Measurements from ENCODE around the gene PRR20D. TPM values are rescaled to one million over a fixed set of nuclear protein-coding genes. Genes with fewer than 3 reads are reported as not detected.
"Not testable (repeated sequence)": the region's sequence is repeated elsewhere in the genome, so short reads cannot be mapped to it uniquely, and the experiment has no call there.

Gene PRR20D
- polyA plus RNA-seq (2013, experiment 1 of 2): not detected
- polyA plus RNA-seq (2013, experiment 2 of 2): not detected

DNA sequence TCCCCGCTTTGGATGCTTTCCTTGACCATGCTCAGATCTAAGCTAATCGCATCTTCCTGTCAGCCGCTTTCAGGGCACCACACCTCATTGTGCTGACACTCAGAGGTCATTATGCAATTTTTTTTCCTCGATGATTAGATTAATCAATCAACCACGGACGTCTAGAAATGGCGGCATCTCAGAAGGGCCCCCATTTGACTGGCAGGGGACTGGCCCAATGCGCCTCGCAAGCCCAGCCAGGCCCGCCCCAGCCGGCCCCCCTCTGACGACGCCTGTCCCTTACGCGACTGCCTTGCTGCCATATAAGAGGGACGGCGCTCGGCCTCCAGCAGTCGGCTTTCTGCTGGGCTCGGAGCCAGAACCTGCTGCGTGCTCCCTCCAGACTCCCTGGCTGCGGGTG, at the start of gene PRR20D:
Gene PRR20D, plus strand, starts transcription at position 301 of the 400 bp plus-strand sequence. CDS start 387 bp downstream, outside the sequence.
- not testable (repeated sequence) for H3K27ac ChIP-seq (ENCODE audit: low read depth, low read length); H3K27me3 ChIP-seq (ENCODE audit: insufficient read depth, low read length); H3K9me3 ChIP-seq (ENCODE audit: insufficient read depth, low read depth, low read length); H3K9ac ChIP-seq (ENCODE audit: low read depth, low read length); H3K4me1 ChIP-seq (ENCODE audit: insufficient read depth, low read length); H3K36me3 ChIP-seq (ENCODE audit: insufficient read depth, low read length); H3K4me3 ChIP-seq (ENCODE audit: low read length)
- no CpG with 5 or more reads among the region's 22 CpGs for WGBS

DNA sequence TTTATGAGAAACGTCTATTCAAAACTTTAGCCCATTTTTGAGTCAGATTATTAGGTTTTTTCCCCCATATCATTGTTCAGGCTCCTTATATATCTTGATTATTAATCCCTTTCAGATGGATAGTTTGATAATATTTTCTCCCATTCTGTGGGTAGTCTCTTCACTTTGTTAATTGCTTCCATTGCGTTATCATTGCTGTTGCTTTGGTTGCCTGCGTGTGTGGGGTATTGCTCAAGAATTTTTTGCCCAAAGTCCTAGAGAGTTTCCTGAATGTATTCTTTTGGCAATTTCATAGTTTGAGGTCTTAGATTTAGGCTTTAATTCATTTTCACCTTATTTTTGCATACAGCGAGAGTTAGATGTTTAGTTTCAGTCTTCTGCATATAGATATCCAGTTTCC, 45.5 kb upstream of the PRR20D start:
- no peaks in the 10 kb centered on the region for H3K4me1 ChIP-seq (ENCODE audit: insufficient read depth, low read length)
- no peak overlapping the region for H3K9ac ChIP-seq (ENCODE audit: low read depth, low read length)
- H3K9me3 ChIP-seq (ENCODE audit: insufficient read depth, low read depth, low read length): no peaks in the 10 kb centered on the region
- no peak overlapping the region for H3K27ac ChIP-seq (ENCODE audit: low read depth, low read length)
- H3K27me3 ChIP-seq (ENCODE audit: insufficient read depth, low read length): no peaks in the 10 kb centered on the region
- no peaks in the 10 kb centered on the region for H3K36me3 ChIP-seq (ENCODE audit: insufficient read depth, low read length)
- WGBS: 93% methylated on average over 2 of the region's 4 CpGs
- no peak overlapping the region for H3K4me3 ChIP-seq (ENCODE audit: low read length)

DNA sequence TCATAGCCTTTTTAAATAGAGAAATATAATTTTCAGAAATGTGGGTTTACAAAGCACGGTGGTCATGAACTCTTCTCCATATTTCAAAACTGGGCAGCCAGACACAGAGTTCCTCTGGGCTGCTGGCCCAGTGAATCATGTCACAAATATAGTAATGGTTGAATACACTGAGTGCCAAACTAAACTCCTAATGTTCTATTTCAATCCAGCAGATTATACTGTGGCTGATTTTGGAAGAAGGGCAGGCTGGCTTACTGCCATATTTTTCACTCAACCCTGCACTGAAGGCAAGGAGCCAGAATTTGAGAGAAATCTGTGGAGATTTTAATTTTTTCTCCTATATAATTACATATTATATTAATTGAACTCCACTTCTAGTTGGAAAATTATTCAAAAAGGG, 36.8 kb upstream of the PRR20D start:
- Histone ChIP-seq H3K9me3 (ENCODE audit: insufficient read depth, low read depth, low read length) (no peaks in the 10 kb centered on the region), H3K4me1 (ENCODE audit: insufficient read depth, low read length) (no peaks in the 10 kb centered on the region), H3K36me3 (ENCODE audit: insufficient read depth, low read length) (no peaks in the 10 kb centered on the region), H3K9ac (ENCODE audit: low read depth, low read length) (no peak overlapping the region), H3K4me3 (ENCODE audit: low read length) (no peak overlapping the region), H3K27me3 (ENCODE audit: insufficient read depth, low read length) (no peaks in the 10 kb centered on the region), H3K27ac (ENCODE audit: low read depth, low read length) (no peak overlapping the region)
- 100% methylated on average over 1 of the region's 1 CpG for WGBS

GRCh38 chr13:57128909-57129308, 31.5 kb upstream of the PRR20D start:
- 92% methylated on average over 6 of the region's 6 CpGs for WGBS
- H3K36me3 ChIP-seq (ENCODE audit: insufficient read depth, low read length): no peaks in the 10 kb centered on the region

DNA sequence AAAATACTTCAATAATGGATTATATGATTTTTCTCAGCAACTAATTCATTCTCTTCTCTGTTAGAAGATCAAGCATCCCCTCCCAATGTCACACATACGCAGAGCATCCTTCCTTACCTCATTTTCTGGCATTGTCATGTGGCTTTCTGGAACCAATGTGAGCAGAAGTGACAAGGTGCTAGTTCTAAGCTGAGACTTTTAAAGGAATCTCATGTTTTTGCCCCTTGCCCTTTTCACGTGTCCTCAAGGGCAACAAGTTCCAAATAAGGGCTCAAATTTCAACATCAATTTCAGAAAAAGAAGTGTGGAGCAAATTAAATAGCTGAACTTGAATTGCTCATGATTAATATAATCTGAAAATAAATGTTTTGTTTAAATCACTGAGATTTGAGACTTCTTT, 24.3 kb upstream of the PRR20D start:
- Histone ChIP-seq H3K36me3 (ENCODE audit: insufficient read depth, low read length) (no peaks in the 10 kb centered on the region), H3K27me3 (ENCODE audit: insufficient read depth, low read length) (no peaks in the 10 kb centered on the region), H3K9ac (ENCODE audit: low read depth, low read length) (no peak overlapping the region), H3K4me3 (ENCODE audit: low read length) (no peak overlapping the region), H3K27ac (ENCODE audit: low read depth, low read length) (no peak overlapping the region), H3K9me3 (ENCODE audit: insufficient read depth, low read depth, low read length) (no peaks in the 10 kb centered on the region), H3K4me1 (ENCODE audit: insufficient read depth, low read length) (no peaks in the 10 kb centered on the region)
- 91% methylated on average over 2 of the region's 2 CpGs for WGBS

More at GRCh38 chr13:57128909-57129308, 31.5 kb upstream of the PRR20D start:
- Histone ChIP-seq H3K4me1 (ENCODE audit: insufficient read depth, low read length) (no peaks in the 10 kb centered on the region), H3K4me3 (ENCODE audit: low read length) (no peak overlapping the region), H3K9me3 (ENCODE audit: insufficient read depth, low read depth, low read length) (no peaks in the 10 kb centered on the region), H3K9ac (ENCODE audit: low read depth, low read length) (no peak overlapping the region), H3K27ac (ENCODE audit: low read depth, low read length) (no peak overlapping the region), H3K27me3 (ENCODE audit: insufficient read depth, low read length) (no peaks in the 10 kb centered on the region)

DNA sequence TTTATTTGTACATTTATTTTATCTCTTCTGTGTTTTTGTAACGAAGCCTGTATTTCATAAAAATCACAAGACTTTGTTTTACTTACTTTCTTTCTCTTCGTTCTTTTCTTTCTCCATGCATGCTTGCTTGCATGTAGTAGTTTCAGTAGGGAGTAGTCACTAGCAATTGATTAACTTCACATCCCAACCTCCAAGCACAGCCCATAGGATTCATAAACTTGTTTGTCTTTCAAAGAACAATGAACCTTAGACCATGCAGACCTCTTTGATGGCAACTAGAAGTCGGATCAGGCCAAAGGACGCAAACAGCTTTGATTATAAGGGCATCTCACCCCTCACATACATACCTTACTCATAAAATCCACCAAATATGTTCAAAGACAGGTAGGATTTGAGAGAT, 22.8 kb upstream of the PRR20D start:
- Histone ChIP-seq H3K4me1 (ENCODE audit: insufficient read depth, low read length) (no peaks in the 10 kb centered on the region), H3K36me3 (ENCODE audit: insufficient read depth, low read length) (no peaks in the 10 kb centered on the region), H3K9ac (ENCODE audit: low read depth, low read length) (no peak overlapping the region), H3K27ac (ENCODE audit: low read depth, low read length) (no peak overlapping the region), H3K27me3 (ENCODE audit: insufficient read depth, low read length) (no peaks in the 10 kb centered on the region), H3K9me3 (ENCODE audit: insufficient read depth, low read depth, low read length) (no peaks in the 10 kb centered on the region), H3K4me3 (ENCODE audit: low read length) (no peak overlapping the region)
- 100% methylated on average over 2 of the region's 4 CpGs for WGBS

DNA sequence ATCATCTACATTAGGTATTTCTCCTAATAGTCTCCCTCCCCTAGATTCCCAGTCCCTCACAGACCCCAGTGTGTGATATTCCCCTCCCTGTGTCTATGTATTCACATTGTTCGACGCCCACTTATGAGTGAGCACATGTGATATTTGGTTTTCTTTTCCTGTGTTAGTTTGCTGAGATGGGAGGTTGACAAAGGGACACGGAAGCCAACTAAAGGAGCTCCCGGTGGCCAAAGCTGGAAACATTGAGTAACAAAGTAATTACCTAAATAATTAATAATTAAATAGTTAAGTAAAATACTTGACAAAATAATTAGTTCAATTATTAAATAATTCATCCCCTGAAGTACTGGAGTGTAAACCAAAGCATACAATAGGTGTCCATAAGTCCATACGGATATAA, 21.4 kb upstream of the PRR20D start:
- 97% methylated on average over 2 of the region's 5 CpGs for WGBS
- no peaks in the 10 kb centered on the region for H3K4me1 ChIP-seq (ENCODE audit: insufficient read depth, low read length)
- no peaks in the 10 kb centered on the region for H3K27me3 ChIP-seq (ENCODE audit: insufficient read depth, low read length)
- H3K27ac ChIP-seq (ENCODE audit: low read depth, low read length): no peak overlapping the region
- H3K9ac ChIP-seq (ENCODE audit: low read depth, low read length): no peak overlapping the region
- H3K4me3 ChIP-seq (ENCODE audit: low read length): no peak overlapping the region
- H3K36me3 ChIP-seq (ENCODE audit: insufficient read depth, low read length): no peaks in the 10 kb centered on the region
- H3K9me3 ChIP-seq (ENCODE audit: insufficient read depth, low read depth, low read length): no peaks in the 10 kb centered on the region

DNA sequence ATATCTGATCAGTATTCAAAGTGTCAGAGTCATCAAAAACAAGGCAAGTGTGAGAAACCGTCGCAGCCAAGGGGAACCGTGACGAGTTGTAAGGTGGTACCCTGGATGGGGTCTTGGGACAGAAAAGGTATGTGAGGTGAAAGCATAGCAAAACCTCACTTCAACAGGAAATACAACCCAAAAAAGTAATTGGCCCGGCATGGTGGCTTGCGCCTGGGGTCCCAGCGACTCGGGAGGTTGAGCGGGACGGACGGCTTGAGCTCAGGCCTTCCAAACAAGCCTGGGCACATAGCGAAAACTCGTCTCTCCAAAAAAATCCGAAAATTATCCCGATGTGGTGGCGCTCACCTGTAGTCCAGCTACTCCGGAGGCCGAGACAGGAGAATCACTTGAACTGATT, 20.7 kb upstream of the PRR20D start:
- not testable (repeated sequence) for H3K36me3 ChIP-seq (ENCODE audit: insufficient read depth, low read length); H3K9ac ChIP-seq (ENCODE audit: low read depth, low read length); H3K27me3 ChIP-seq (ENCODE audit: insufficient read depth, low read length); H3K27ac ChIP-seq (ENCODE audit: low read depth, low read length); H3K4me1 ChIP-seq (ENCODE audit: insufficient read depth, low read length); H3K4me3 ChIP-seq (ENCODE audit: low read length); H3K9me3 ChIP-seq (ENCODE audit: insufficient read depth, low read depth, low read length)
- 89% methylated on average over 13 of the region's 18 CpGs for WGBS

DNA sequence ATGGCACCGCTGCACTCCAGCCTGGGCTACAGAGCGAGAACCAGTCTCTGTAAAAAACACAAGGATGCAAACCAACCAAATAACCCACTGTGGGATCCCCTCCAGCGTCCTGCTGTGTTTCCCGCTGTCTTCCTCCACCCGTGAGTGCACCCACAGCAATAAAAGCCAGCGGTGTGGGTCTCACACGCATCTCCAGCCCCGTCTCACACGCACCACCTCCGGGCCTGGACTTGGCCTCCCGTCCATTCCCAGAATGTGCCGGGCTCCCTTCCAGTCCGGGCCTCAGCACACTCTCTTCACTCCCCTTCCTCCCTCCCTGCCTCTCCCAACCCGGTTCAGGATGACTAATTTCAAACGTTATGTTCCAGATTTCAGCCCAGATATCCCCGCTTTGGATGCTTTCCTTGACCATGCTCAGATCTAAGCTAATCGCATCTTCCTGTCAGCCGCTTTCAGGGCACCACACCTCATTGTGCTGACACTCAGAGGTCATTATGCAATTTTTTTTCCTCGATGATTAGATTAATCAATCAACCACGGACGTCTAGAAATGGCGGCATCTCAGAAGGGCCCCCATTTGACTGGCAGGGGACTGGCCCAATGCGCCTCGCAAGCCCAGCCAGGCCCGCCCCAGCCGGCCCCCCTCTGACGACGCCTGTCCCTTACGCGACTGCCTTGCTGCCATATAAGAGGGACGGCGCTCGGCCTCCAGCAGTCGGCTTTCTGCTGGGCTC, 20.0 kb upstream of the PRR20D start, which contains the start of gene PRR20A:
Gene PRR20A, plus strand, starts transcription at position 684 of the 734 bp plus-strand sequence. CDS start 387 bp downstream, outside the sequence.
- not testable (repeated sequence) for H3K27ac ChIP-seq (ENCODE audit: low read depth, low read length); H3K4me3 ChIP-seq (ENCODE audit: low read length); H3K9ac ChIP-seq (ENCODE audit: low read depth, low read length); H3K27me3 ChIP-seq (ENCODE audit: insufficient read depth, low read length); H3K4me1 ChIP-seq (ENCODE audit: insufficient read depth, low read length); H3K9me3 ChIP-seq (ENCODE audit: insufficient read depth, low read depth, low read length); H3K36me3 ChIP-seq (ENCODE audit: insufficient read depth, low read length)
- WGBS: 92% methylated on average over 10 of the region's 34 CpGs

- WGBS: no CpG with 5 or more reads among the region's 22 CpGs
- not testable (repeated sequence) for H3K9ac ChIP-seq (ENCODE audit: low read depth, low read length); H3K4me1 ChIP-seq (ENCODE audit: insufficient read depth, low read length); H3K27me3 ChIP-seq (ENCODE audit: insufficient read depth, low read length); H3K36me3 ChIP-seq (ENCODE audit: insufficient read depth, low read length); H3K27ac ChIP-seq (ENCODE audit: low read depth, low read length); H3K4me3 ChIP-seq (ENCODE audit: low read length); H3K9me3 ChIP-seq (ENCODE audit: insufficient read depth, low read depth, low read length)
These were observed 13.2 kb upstream of the PRR20D start, which contains the start of gene PRR20B for GRCh38 chr13:57147188-57147587. TSS of gene PRR20B (plus strand) at chr13:57147488. CDS start at chr13:57147875, 387 bp downstream.

- H3K4me1 ChIP-seq (ENCODE audit: insufficient read depth, low read length); H3K27ac ChIP-seq (ENCODE audit: low read depth, low read length); H3K27me3 ChIP-seq (ENCODE audit: insufficient read depth, low read length); H3K4me3 ChIP-seq (ENCODE audit: low read length); H3K9me3 ChIP-seq (ENCODE audit: insufficient read depth, low read depth, low read length); H3K36me3 ChIP-seq (ENCODE audit: insufficient read depth, low read length); H3K9ac ChIP-seq (ENCODE audit: low read depth, low read length): not testable (repeated sequence)
- 99% methylated on average over 6 of the region's 14 CpGs for WGBS
These were observed 12.3 kb upstream of the PRR20D start for GRCh38 chr13:57148106-57148505.

DNA sequence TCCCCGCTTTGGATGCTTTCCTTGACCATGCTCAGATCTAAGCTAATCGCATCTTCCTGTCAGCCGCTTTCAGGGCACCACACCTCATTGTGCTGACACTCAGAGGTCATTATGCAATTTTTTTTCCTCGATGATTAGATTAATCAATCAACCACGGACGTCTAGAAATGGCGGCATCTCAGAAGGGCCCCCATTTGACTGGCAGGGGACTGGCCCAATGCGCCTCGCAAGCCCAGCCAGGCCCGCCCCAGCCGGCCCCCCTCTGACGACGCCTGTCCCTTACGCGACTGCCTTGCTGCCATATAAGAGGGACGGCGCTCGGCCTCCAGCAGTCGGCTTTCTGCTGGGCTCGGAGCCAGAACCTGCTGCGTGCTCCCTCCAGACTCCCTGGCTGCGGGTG, 6.7 kb upstream of the PRR20D start, which contains the start of gene PRR20C:
Gene PRR20C, plus strand, starts transcription at position 301 of the 400 bp plus-strand sequence. CDS start 387 bp downstream, outside the sequence.
- not testable (repeated sequence) for H3K27ac ChIP-seq (ENCODE audit: low read depth, low read length); H3K4me1 ChIP-seq (ENCODE audit: insufficient read depth, low read length); H3K9me3 ChIP-seq (ENCODE audit: insufficient read depth, low read depth, low read length); H3K4me3 ChIP-seq (ENCODE audit: low read length); H3K27me3 ChIP-seq (ENCODE audit: insufficient read depth, low read length); H3K36me3 ChIP-seq (ENCODE audit: insufficient read depth, low read length); H3K9ac ChIP-seq (ENCODE audit: low read depth, low read length)
- no CpG with 5 or more reads among the region's 22 CpGs for WGBS
